ENCODE measurements around the gene NALCN. TPM values are rescaled to one million over a fixed set of nuclear protein-coding genes. Genes with fewer than 3 reads are reported as not detected.

The NALCN gene
- total RNA-seq (ENCODE audit: insufficient read depth, low replicate concordance): 4.8 TPM

DNA sequence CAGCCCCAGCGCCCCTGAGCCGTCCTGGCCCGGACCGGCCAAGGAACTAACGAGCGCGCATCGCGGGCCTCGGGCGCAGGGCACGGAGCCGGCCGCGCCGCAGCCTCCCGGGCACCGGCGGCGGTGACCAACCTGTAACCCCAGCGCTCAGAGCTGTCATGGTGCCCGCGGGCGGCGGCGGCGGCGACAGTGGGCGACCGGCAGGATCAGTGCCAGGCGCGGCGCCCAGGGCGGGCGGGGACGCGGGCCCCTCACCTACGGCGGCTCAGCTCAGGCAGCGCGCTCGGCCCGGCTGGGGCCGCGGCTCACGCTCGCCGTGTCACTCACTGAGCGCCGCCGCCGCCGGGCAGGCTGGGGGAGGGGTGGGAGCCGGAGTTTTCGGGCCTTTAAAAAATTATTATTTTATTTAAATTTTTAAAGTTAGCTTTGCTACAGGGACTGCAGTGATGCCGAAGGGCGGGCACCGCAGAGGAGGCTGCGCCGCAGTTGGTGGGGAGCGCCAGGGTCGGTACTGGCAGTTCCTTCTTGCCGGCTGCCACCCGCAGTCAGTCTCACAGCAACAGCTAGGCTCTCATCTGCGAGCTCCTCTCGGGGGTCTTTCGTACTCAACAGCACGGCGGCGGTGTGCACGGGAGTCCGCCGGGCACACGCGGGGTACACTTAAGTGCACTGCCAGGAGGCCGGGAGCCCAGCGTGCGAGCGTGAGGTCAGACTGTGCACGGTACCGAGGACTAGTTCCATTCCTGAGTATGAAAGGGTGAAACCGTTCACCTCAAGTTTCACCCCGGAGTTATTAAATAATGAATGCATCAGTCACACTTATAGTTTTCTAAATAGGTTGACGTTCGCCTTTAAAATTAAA lies at the start of gene NALCN:
NALCN (minus strand) TSS at position 328 of the 862 bp plus-strand sequence. CDS start 17,382 bp downstream, outside the sequence.
- peak; percentile 3 for DNase-seq (ENCODE audit: low spot score)

GRCh38 chr13:101465877-101466276 lies 49.6 kb upstream of the NALCN start:
- DNase-seq (ENCODE audit: low spot score): no peak

DNA sequence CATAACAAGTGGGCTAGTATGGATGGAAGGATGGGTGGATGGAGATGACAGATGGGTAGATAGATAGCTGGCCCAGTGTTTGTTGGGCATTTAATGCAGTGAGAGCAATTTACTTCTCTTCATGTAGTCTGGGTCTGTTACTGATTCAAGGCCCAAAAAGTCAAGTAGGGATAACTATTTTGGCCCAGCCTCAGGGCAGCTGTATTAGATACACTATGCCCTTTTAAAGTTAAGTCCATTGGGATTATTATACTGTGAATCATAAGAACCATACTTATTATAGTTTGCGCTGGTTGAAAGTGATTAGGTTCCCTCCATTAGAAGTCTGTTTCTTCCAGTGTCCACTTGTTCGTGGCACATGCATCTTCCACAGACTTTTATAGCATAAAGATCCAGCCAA lies 40.9 kb upstream of the NALCN start:
- no peak for DNase-seq (ENCODE audit: low spot score)

GRCh38 chr13:101455863-101456262 lies 39.6 kb upstream of the NALCN start:
- peak; percentile 57 for DNase-seq (ENCODE audit: low spot score)

GRCh38 chr13:101454767-101455166 lies 38.5 kb upstream of the NALCN start:
- DNase-seq (ENCODE audit: low spot score): peak; percentile 19

- no peak for DNase-seq (ENCODE audit: low spot score)
These were observed 37.5 kb upstream of the NALCN start for GRCh38 chr13:101453784-101454201.

GRCh38 chr13:101452519-101453485 lies 36.5 kb upstream of the NALCN start, which contains the start of gene ITGBL1:
Gene ITGBL1 (plus strand): TSS chr13:101452675. CDS start chr13:101452834, 159 bp downstream.
- no peak for DNase-seq (ENCODE audit: low spot score)

DNA sequence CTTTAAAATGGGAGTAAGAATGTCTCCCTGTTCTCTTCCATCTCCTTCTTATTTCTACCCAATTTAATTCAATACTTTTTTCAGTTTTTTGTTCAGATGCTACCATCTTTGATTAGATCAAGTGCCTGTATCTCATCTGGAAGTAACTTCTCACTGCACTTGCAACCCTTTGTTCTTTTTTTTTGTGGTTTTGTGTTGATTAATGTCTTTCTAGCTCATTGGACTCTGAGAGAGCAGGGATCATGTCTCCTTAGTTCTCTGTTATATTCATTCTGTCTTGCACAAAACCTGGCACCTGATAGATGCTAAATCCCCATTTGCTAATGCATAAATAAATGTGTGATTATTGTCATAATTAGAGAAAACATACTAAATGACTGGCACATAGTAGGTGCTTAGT lies 35.3 kb upstream of the NALCN start:
- DNase-seq (ENCODE audit: low spot score): no peak

DNA sequence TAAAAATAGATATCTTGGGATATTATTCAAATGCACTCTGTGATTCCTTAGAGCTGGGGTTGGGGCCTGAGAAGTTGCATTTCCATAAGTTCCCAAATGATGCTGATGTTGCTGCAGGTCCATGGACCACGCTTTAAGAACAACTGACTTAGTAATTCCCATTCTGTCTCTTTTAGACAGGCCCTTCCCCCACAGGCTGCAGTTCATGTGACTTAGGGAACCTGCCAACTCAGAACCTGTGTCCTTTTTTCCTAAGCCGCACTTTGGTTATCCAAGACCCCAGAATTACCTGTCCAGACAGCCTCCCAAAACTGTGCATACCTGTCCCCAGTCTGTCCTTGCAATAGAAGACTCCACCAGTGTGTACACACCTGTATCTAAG lies 34.4 kb upstream of the NALCN start:
- no peak for DNase-seq (ENCODE audit: low spot score)

- no peak for DNase-seq (ENCODE audit: low spot score)
These were observed 33.8 kb upstream of the NALCN start for GRCh38 chr13:101449790-101450748.

DNA sequence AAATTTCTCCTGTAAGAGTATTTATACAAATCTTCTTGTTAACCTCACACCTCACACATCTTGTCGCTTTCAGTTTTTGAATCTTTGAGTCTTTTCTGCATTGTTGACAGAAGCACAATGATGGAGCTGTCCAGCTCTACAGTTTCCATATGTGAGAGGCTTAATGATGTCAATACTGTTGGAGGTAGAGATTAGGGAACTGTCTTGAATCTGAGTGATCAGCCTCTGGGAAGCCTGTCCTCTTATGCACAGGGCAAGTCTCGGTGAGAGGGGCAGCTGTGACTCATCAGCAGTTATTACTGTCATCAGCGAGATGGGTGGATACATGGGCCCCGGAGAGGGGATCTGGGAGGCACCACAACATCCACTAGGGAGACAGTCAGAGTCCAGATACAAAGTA lies 31.5 kb upstream of the NALCN start:
- no peak for DNase-seq (ENCODE audit: low spot score)

GRCh38 chr13:101434486-101434885 lies 18.2 kb upstream of the NALCN start:
- no peak for DNase-seq (ENCODE audit: low spot score)

GRCh38 chr13:101433895-101434294 lies 17.6 kb upstream of the NALCN start:
- DNase-seq (ENCODE audit: low spot score): no peak

GRCh38 chr13:101429733-101430132 lies 13.4 kb upstream of the NALCN start:
- DNase-seq (ENCODE audit: low spot score): no peak

DNA sequence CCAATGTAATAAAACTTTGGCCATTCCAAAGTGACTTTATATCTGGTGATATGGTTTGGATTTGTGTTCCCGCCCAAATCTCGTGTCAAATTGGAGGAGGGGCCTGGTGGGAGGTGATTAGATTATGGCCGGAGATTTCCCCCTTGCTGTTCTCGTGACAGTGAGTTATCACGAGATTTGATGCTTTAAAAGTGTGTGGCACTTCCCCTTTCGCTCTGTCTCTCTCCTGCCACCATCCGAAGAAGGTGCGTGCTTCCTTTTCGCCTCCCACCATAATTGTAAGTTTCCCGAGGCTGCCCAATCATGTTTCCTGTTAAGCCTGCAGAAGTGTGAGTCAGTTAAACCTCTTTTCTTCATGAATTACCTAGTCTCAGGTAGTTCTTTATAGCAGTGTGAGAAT lies 9.3 kb upstream of the NALCN start:
- DNase-seq (ENCODE audit: low spot score): no peak

DNA sequence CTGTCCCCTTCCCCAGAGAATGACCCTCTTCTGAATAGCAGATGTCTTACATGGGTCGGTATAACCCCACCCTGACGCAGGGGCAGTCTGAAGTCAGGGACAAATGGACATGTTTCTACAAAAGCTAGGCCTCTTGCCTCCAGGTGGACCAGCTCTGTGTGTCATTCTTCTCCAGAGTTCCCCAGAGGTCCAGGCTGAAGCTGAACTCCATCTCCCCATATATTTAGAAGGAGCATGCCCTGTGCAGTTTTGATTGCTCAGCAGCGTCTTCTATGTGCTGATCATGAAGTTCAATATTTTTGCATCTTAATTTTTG lies 8.8 kb upstream of the NALCN start:
- DNase-seq (ENCODE audit: low spot score): no peak

GRCh38 chr13:101424381-101425155 lies 8.3 kb upstream of the NALCN start:
- no peak for DNase-seq (ENCODE audit: low spot score)

DNA sequence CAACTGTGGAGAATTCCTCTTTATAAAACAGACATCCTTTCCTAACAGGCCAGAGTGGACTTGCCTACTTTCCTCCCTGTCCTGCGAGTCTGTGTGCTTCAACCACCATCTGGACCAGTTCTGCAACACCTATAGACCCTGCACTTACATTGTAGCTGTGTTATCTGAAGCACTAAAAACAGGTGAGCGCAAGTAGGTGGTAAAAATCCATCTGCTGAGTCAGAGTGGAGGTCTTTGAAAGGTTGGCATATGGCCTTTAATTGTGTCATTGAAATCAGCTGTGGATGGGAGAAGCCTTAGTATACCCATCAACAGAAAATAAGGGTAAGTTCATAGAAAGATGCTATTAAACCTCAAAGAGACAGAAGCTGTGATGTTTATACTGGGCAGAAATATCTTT lies 7.6 kb upstream of the NALCN start:
- no peak for DNase-seq (ENCODE audit: low spot score)

GRCh38 chr13:101417501-101417900 lies 1.2 kb upstream of the NALCN start:
- DNase-seq (ENCODE audit: low spot score): no peak

GRCh38 chr13:101417043-101417406 lies 717 bp upstream of the NALCN start:
- DNase-seq (ENCODE audit: low spot score): no peak
